ENCODE results near the gene RIMKLA.

RIMKLA gene

GRCh38 chr1:42372796-42373195 lies 7.8 kb upstream of the RIMKLA start:
- DNase-seq, result no peak

GRCh38 chr1:42379794-42380585 lies 602 bp upstream of the RIMKLA start:
- DNase-seq, result peak in 2 of 3 donors; percentile 39 to 43

GRCh38 chr1:42381280-42381673 lies 685 bp downstream of the RIMKLA start:
- DNase-seq, result no peak

GRCh38 chr1:42385283-42385682 lies 4.7 kb downstream of the RIMKLA start:
- DNase-seq, result peak in 1 of 3 donors; percentile 4

- no peak for DNase-seq
Observed at GRCh38 chr1:42386051-42386450, 5.5 kb downstream of the RIMKLA start.

- DNase-seq, result no peak
Observed at GRCh38 chr1:42392255-42392654, 11.7 kb downstream of the RIMKLA start.

GRCh38 chr1:42392967-42393848 lies 12.6 kb downstream of the RIMKLA start:
- DNase-seq, result no peak

- DNase-seq, result no peak
Observed at GRCh38 chr1:42399315-42400100, 18.9 kb downstream of the RIMKLA start.

GRCh38 chr1:42403880-42404400 lies 23.3 kb downstream of the RIMKLA start:
- peak in 1 of 3 donors; percentile 13 for DNase-seq

- DNase-seq, result no peak
Observed at GRCh38 chr1:42414551-42415496, 34.2 kb downstream of the RIMKLA start.

GRCh38 chr1:42417166-42417565 lies 36.6 kb downstream of the RIMKLA start:
- DNase-seq, result no peak

- no peak for DNase-seq
Observed at GRCh38 chr1:42418516-42418915, 37.9 kb downstream of the RIMKLA start.

- no peak for DNase-seq
Observed at GRCh38 chr1:42419126-42419821, 38.7 kb downstream of the RIMKLA start.

- no peak for DNase-seq
Observed at GRCh38 chr1:42420121-42420520, 39.5 kb downstream of the RIMKLA start.

GRCh38 chr1:42420911-42421585 lies 40.5 kb downstream of the RIMKLA start:
- no peak for DNase-seq

- DNase-seq, result no peak
Observed at GRCh38 chr1:42422737-42423136, 42.1 kb downstream of the RIMKLA start.

GRCh38 chr1:42423681-42424080 lies 43.1 kb downstream of the RIMKLA start:
- DNase-seq, result no peak

- DNase-seq, result no peak
Observed at GRCh38 chr1:42424201-42424600, 43.6 kb downstream of the RIMKLA start.

GRCh38 chr1:42427240-42427639 lies 46.6 kb downstream of the RIMKLA start:
- DNase-seq, result no peak

- peak; percentile 23 to 40 (median 38) for DNase-seq
Observed at GRCh38 chr1:42429603-42430002, 49.0 kb downstream of the RIMKLA start.
